ENCODE results near the gene TANC1. TPM values are rescaled to one million over a fixed set of nuclear protein-coding genes. Genes with fewer than 3 reads are reported as not detected.

Gene TANC1
- total RNA-seq, 4 donors from 2014 or later, result 34.5 to 125 (median 47.0) TPM

- WGBS, 2 donors (ENCODE audit: low coverage in 1 of 2), result 79% methylated on average over 2 to 5 of the region's 5 CpGs
- DNase-seq, result no peak
- H3K36me3 ChIP-seq, result peaks cover 0 to 19% (median 8%) of the 10 kb centered on the region in 4 donors
- no peaks in the 10 kb centered on the region for H3K4me1 ChIP-seq
- TF ChIP-seq CTCF (IDR thresholded peaks at IDR 0.05) (no peak), POLR2A (IDR thresholded peaks at IDR 0.05) (no peak), POLR2AphosphoS5 (IDR thresholded peaks at IDR 0.05) (no peak), EP300 (IDR thresholded peaks at IDR 0.05; ENCODE audit: low read depth) (no peak)
- intact Hi-C loops (cut with DNase I; ENCODE audit: low total_unique reads), result no loop called here
- peak overlapping the region in 1 of 4 donors; percentile 13 for H3K27ac ChIP-seq
- no peaks in the 10 kb centered on the region for H3K9me3 ChIP-seq
- in situ Hi-C loops (cut with MboI; ENCODE audit: low pct_ligation_motif_present in 1 of 4, low pct_unique_long_range_greater_than_20kb in 1 of 4, low sequenced_read_pairs in 3 of 4), result no loop called here
- no peaks in the 10 kb centered on the region for H3K27me3 ChIP-seq
- no peak overlapping the region for H3K4me3 ChIP-seq
These were observed 257.6 kb downstream of the TANC1 start for GRCh38 chr2:159226059-159226461.

- H3K27me3 ChIP-seq, result no peaks in the 10 kb centered on the region
- intact Hi-C loops (cut with DNase I; ENCODE audit: low total_unique reads), result no loop called here
- DNase-seq, result no peak
- H3K4me1 ChIP-seq, result no peaks in the 10 kb centered on the region
- H3K27ac ChIP-seq, result no peak overlapping the region
- no peaks in the 10 kb centered on the region for H3K9me3 ChIP-seq
- TF ChIP-seq POLR2A (IDR thresholded peaks at IDR 0.05) (no peak), CTCF (IDR thresholded peaks at IDR 0.05) (no peak), POLR2AphosphoS5 (IDR thresholded peaks at IDR 0.05) (no peak), EP300 (IDR thresholded peaks at IDR 0.05; ENCODE audit: low read depth) (no peak)
- in situ Hi-C loops (cut with MboI; ENCODE audit: low pct_ligation_motif_present in 1 of 4, low pct_unique_long_range_greater_than_20kb in 1 of 4, low sequenced_read_pairs in 3 of 4), result no loop called here
- H3K36me3 ChIP-seq, result peaks cover 0 to 20% (median 10%) of the 10 kb centered on the region in 4 donors
- no peak overlapping the region for H3K4me3 ChIP-seq
These were observed 258.4 kb downstream of the TANC1 start for GRCh38 chr2:159226608-159227385.

GRCh38 chr2:159227467-159227866 lies 259.0 kb downstream of the TANC1 start:
- H3K4me1 ChIP-seq, result peaks cover 0 to 6% (median under 1%) of the 10 kb centered on the region in 4 donors
- 53 to 100% methylated on average over 1 to 3 of the region's 3 CpGs for WGBS, 2 donors (ENCODE audit: low coverage in 1 of 2)
- no peak for DNase-seq
- in situ Hi-C loops (cut with MboI; ENCODE audit: low pct_ligation_motif_present in 1 of 4, low pct_unique_long_range_greater_than_20kb in 1 of 4, low sequenced_read_pairs in 3 of 4) (no loop called here), intact Hi-C loops (cut with DNase I; ENCODE audit: low total_unique reads) (no loop called here)
- H3K27me3 ChIP-seq, result no peaks in the 10 kb centered on the region
- no peak for TF ChIP-seq POLR2AphosphoS5 (IDR thresholded peaks at IDR 0.05)
- no peak for TF ChIP-seq POLR2A (IDR thresholded peaks at IDR 0.05)
- no peak for TF ChIP-seq EP300 (IDR thresholded peaks at IDR 0.05; ENCODE audit: low read depth)
- TF ChIP-seq CTCF (IDR thresholded peaks at IDR 0.05), result no peak
- H3K9me3 ChIP-seq, result no peaks in the 10 kb centered on the region
- H3K36me3 ChIP-seq, result peaks cover 0 to 23% (median 10%) of the 10 kb centered on the region in 4 donors
- no peak overlapping the region for H3K27ac ChIP-seq
- no peak overlapping the region for H3K4me3 ChIP-seq

GRCh38 chr2:159228081-159228581 lies 259.7 kb downstream of the TANC1 start:
- in situ Hi-C loops (cut with MboI; ENCODE audit: low pct_ligation_motif_present in 1 of 4, low pct_unique_long_range_greater_than_20kb in 1 of 4, low sequenced_read_pairs in 3 of 4), result no loop called here
- Histone ChIP-seq H3K27me3 (no peaks in the 10 kb centered on the region), H3K9me3 (no peaks in the 10 kb centered on the region), H3K27ac (no peak overlapping the region), H3K36me3 (peaks cover 0 to 23% (median 10%) of the 10 kb centered on the region in 4 donors), H3K4me1 (peaks cover 0 to 8% (median 2%) of the 10 kb centered on the region in 4 donors), H3K4me3 (no peak overlapping the region)
- 83 to 92% methylated on average over 1 to 14 of the region's 14 CpGs for WGBS, 2 donors (ENCODE audit: low coverage in 1 of 2)
- DNase-seq, result no peak
- TF ChIP-seq POLR2A (IDR thresholded peaks at IDR 0.05) (no peak), POLR2AphosphoS5 (IDR thresholded peaks at IDR 0.05) (no peak), CTCF (IDR thresholded peaks at IDR 0.05) (no peak), EP300 (IDR thresholded peaks at IDR 0.05; ENCODE audit: low read depth) (no peak)
- intact Hi-C loops (cut with DNase I; ENCODE audit: low total_unique reads), result no loop called here

Measured in transverse colon (tissue), 4 donors.